HG03565 (cell line): ENCODE results near the gene TSPAN4.

Source experiments
- ATAC-seq: cut with Tn5 transposase; IDR thresholded peaks from one replicate; pipeline ENCODE4 v1.9.1; 2021; ENCODE audit warnings: mild to moderate bottlenecking, moderate library complexity; ENCODE audit not compliant: unreplicated experiment

Gene TSPAN4

GRCh38 chr11:833114-833791 is 9.4 kb upstream of the TSPAN4 start:
- ATAC-seq, result no peak

- ATAC-seq, result no peak
Observed at GRCh38 chr11:833849-834311, 8.8 kb upstream of the TSPAN4 start.

- no peak for ATAC-seq
Observed at GRCh38 chr11:834371-835316, 8.0 kb upstream of the TSPAN4 start.

- ATAC-seq, result no peak
Observed at GRCh38 chr11:836274-836673, 6.4 kb upstream of the TSPAN4 start.

GRCh38 chr11:836700-837099 is 6.0 kb upstream of the TSPAN4 start:
- no peak for ATAC-seq

DNA sequence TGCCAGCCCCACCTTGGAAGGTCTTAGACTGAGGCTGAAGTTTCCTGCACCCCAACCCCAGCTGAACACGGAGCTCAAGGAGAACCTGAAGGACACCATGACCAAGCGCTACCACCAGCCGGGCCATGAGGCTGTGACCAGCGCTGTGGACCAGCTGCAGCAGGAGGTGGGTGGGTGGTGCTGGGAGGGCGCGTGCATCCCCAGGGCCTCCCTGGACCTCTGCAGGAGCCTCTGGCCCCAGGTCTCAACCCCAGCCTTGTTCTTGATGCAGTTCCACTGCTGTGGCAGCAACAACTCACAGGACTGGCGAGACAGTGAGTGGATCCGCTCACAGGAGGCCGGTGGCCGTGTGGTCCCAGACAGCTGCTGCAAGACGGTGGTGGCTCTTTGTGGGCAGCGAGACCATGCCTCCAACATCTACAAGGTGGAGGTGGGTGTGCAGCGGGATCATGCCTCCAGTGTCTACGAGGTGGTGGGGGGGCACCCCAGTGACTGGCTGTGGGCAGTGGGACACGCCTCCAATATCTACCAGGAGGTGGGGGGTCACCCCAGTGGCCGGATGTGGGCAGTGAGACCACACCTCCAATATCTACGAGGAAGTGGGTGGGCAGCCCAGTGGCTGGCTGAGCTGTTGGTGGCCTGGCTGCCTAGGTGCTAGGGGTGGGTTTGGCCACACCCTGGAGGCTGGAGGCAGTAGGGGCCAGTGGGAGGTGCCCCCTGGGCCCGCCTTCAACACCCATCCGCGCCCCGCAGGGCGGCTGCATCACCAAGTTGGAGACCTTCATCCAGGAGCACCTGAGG is 5.3 kb upstream of the TSPAN4 start:
- ATAC-seq, result no peak

GRCh38 chr11:837990-838307 is 4.7 kb upstream of the TSPAN4 start:
- ATAC-seq, result no peak

DNA sequence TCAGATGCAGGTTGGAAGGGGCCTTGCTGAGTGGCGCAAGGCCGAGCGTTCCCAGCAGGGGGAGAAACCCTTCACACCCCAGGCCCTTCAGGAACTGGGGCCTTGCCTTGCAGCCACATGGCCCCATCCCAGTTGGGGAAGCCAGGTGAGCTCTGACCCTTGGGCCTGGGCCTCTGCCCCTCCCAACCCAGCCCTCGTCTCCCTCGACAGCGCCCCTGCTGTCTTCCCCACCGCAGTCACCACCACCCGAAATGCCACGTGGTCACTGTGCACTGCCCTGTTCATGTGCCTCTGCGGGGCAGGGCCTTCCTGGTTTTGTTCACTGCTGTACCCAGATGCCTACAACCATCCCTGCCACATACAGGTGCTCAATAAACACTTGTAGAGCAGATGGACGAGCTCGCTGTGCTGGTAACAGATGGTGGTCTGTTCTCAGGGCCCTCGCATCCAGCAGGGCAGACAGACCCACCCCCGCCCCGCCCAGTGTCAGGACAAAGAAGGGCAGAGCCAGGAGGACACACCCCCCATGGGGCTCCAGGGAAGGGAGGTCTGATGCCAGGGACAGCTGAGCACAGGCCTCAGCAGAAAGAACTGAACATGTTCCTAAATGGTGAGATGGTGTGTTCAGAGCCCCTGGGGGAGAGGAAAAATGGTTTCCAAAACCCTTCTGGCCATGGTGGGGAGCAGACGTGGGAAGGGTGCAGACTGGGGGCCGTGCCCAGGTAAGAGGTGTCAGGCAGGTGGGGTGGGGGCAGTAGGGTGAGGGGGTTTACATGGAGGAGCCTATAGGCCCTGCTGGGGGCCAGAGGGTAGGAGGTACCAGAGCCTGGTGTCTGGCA is 4.0 kb upstream of the TSPAN4 start:
- ATAC-seq, result no peak

GRCh38 chr11:839280-839623 is 3.4 kb upstream of the TSPAN4 start:
- ATAC-seq, result no peak

- ATAC-seq, result no peak
Observed at GRCh38 chr11:839875-840617, 2.6 kb upstream of the TSPAN4 start.

GRCh38 chr11:841981-842369 is 677 bp upstream of the TSPAN4 start:
- no peak for ATAC-seq

DNA sequence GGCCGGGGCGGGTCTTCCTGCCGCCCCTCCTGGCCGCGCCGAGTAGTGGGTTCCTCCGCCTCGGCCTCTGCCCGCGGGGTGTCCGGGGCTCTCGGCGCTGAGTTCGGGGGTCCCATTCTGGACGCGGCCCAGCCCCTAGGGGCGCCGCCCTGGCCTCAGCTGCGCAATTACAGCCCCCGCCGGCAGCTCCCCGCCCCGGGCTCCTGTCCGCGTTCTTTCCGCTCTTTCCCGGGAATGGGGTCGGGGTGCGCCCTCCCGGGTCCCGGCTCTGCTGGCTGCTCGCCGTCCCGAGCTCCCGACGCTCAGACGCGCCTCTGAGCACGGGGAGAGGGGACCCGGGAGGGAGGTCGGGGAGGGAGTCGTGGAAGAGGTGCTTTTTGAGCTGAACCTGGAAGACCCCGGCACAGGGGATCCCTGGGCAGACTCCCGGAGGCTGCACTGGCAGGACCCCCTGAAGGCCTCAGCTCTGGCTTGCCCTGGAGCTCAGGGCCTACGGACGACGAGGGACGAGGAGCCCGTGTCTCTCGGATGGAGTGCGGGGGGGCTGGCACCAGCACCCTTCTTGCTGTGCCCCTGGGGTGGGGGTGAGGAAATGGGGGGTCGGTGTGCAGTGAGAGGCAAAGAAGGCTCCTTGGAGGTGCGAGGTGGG is 558 bp downstream of the TSPAN4 start:
- ATAC-seq, result no peak

- ATAC-seq, result no peak
Observed at GRCh38 chr11:843818-844692, 1.4 kb downstream of the TSPAN4 start.

DNA sequence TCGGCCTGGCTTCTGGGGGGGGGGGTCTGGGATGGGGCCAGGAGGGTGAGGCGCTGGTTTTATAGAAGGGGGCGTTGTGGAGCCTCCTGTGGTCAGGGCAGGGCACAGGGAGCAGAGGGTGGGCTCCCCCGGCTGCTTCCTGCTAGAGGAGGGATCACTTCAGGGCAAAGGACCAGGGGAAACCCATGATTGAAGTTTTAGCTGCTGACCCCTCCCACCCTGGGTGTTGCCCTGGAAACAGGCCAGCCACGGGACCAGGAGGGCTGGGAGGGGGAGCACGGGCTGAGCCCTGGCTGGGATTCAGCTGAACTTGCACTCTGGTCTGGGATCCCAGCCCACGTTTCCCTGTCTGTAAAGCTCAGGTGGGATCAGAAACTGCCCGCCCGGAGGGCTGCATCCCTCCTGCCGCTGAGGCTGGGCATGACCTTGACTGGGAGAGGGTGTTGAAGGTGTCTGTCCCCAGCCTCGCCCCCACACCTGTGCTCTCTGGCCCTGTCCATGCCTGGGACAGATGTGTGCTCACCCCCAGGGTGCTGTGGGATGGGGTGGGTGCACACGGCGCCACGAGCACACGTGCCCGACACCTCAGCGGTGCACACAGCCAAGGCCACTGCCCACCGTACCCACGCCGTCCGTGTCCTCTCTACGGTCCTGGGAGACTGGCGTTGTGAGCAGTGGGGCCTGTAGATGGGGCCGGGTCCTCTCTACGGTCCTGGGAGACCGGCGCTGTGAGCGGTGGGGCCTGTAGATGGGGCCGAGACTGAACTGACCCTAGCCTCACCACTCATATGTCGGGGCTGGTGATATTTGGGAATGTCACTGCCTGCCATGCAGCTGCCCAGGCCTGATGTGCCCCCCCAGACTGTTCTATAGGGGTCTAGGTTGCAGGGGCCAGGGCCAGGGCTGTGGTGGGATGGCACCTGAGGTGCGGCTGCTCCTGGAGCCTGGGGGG is 2.3 kb downstream of the TSPAN4 start:
- no peak for ATAC-seq

GRCh38 chr11:845872-846495 is 3.3 kb downstream of the TSPAN4 start:
- ATAC-seq, result no peak

GRCh38 chr11:846496-847098 is 3.9 kb downstream of the TSPAN4 start:
- no peak for ATAC-seq

- ATAC-seq, result no peak
Observed at GRCh38 chr11:847876-848275, 5.2 kb downstream of the TSPAN4 start.
